ENCODE measurements around the gene TMEM200B.

- TF ChIP-seq MAX (IDR thresholded peaks at IDR 0.05) = 0 out of 2 replicates have a peak, but pooled peaks have one; percentile 21
- TF ChIP-seq REST (IDR thresholded peaks at IDR 0.05; ENCODE audit: low read depth) = no peak
Measured at GRCh38 chr1:29096231-29096886, 27.3 kb downstream of the TMEM200B start.

All from Ishikawa (cell line).